Liver (tissue), 9 donors: ENCODE data around the gene GALNTL6. TPM values are rescaled to one million over a fixed set of nuclear protein-coding genes. Genes with fewer than 3 reads are reported as not detected.

ENCODE experiments used
- DNase-seq: peaks from one replicate; pipeline ENCODE4 v3.0.0-alpha.2; 2017; ENCODE audit warnings: low spot score
- H3K27ac ChIP-seq, 2 donors: one replicate each; pipeline ENCODE4 v1.7.0; 2013; ENCODE audit warnings: inconsistent platforms in 2 of 2, low read length in 2 of 2, control low read depth in 1 of 2, low read depth in 1 of 2, mild to moderate bottlenecking in 1 of 2
- H3K27me3 ChIP-seq, 4 donors: one replicate each; pipeline versions ENCODE4 v1.6.1 to v1.7.0; 2013; ENCODE audit warnings: low read length in 3 of 4, inconsistent platforms in 1 of 4, mild to moderate bottlenecking in 1 of 4, moderate library complexity in 1 of 4; ENCODE audit not compliant: control insufficient read depth in 4 of 4, insufficient read depth in 4 of 4
- H3K36me3 ChIP-seq, 4 donors: one replicate each; pipeline versions ENCODE4 v1.6.1 to v1.7.0; 2013; ENCODE audit warnings: low read length in 3 of 4, mild to moderate bottlenecking in 3 of 4, low read depth in 1 of 4, moderate library complexity in 1 of 4; ENCODE audit not compliant: control insufficient read depth in 4 of 4, insufficient read depth in 3 of 4
- H3K4me1 ChIP-seq, 4 donors: one replicate each; pipeline versions ENCODE4 v1.6.1 to v1.7.0; 2013; ENCODE audit warnings: low read length in 3 of 4, mild to moderate bottlenecking in 3 of 4, moderate library complexity in 1 of 4; ENCODE audit not compliant: control insufficient read depth in 4 of 4, insufficient read depth in 4 of 4
- H3K4me3 ChIP-seq, 3 donors: one replicate each; pipeline versions ENCODE4 v1.6.1 to v1.7.0; 2013; ENCODE audit warnings: low read length in 3 of 3, control low read depth in 1 of 3, low read depth in 1 of 3, mild to moderate bottlenecking in 1 of 3
- H3K9ac ChIP-seq, 2 donors: one replicate each; pipeline ENCODE4 v1.7.0; 2013; ENCODE audit warnings: low read length in 2 of 2, mild to moderate bottlenecking in 2 of 2, moderate library complexity in 2 of 2, control low read depth in 1 of 2, low read depth in 1 of 2
- H3K9me3 ChIP-seq, 4 donors: one replicate each; pipeline versions ENCODE4 v1.6.1 to v1.7.0; 2013; ENCODE audit warnings: low read length in 3 of 4; ENCODE audit not compliant: control insufficient read depth in 4 of 4
- EGR1 ChIP-seq, 2 donors: IDR thresholded peaks; 2 replicates each; pipeline ENCODE4 v1.6.1; 2016 to 2018; ENCODE audit warnings: antibody characterized with exemption in 2 of 2, low read depth in 2 of 2
- FOXA1 ChIP-seq: IDR thresholded peaks from 2 replicates; pipeline ENCODE4 v1.6.1; 2016; ENCODE audit warnings: antibody characterized with exemption
- GABPA ChIP-seq, 2 donors: IDR thresholded peaks in 1 of 2; conservative IDR thresholded peaks in 1 of 2; 2 replicates each; pipeline ENCODE4 v1.6.1; 2016; ENCODE audit warnings: antibody characterized with exemption in 2 of 2, mild to moderate bottlenecking in 1 of 2, moderate library complexity in 1 of 2
- HNF4A ChIP-seq, 2 donors: conservative IDR thresholded peaks; 2 replicates each; pipeline ENCODE4 v1.6.1; 2016; ENCODE audit warnings: antibody characterized with exemption in 2 of 2, mild to moderate bottlenecking in 2 of 2
- HNF4G ChIP-seq: IDR thresholded peaks from 2 replicates; pipeline ENCODE4 v1.6.1; 2016; ENCODE audit warnings: antibody characterized with exemption
- JUND ChIP-seq, 2 donors: IDR thresholded peaks; 2 replicates each; pipeline ENCODE4 v1.6.1; 2016; ENCODE audit warnings: antibody characterized with exemption in 2 of 2
- NR2F2 ChIP-seq: IDR thresholded peaks from 2 replicates; pipeline ENCODE4 v1.6.1; 2016; ENCODE audit warnings: antibody characterized with exemption
- RAD21 ChIP-seq, 2 donors: IDR thresholded peaks; 2 replicates each; pipeline ENCODE4 v1.6.1; 2016; ENCODE audit warnings: antibody characterized with exemption in 2 of 2, mild to moderate bottlenecking in 2 of 2
- RXRA ChIP-seq, 2 donors: IDR thresholded peaks; 2 replicates each; pipeline ENCODE4 v1.6.1; 2017 to 2018; ENCODE audit warnings: antibody characterized with exemption in 2 of 2, mild to moderate bottlenecking in 1 of 2
- SP1 ChIP-seq: IDR thresholded peaks from 2 replicates; pipeline ENCODE4 v1.6.1; 2018; ENCODE audit warnings: antibody characterized with exemption, mild to moderate bottlenecking
- TAF1 ChIP-seq: conservative IDR thresholded peaks from 2 replicates; pipeline ENCODE4 v1.6.1; 2016; ENCODE audit warnings: antibody characterized with exemption, mild to moderate bottlenecking
- YY1 ChIP-seq: IDR thresholded peaks from 2 replicates; pipeline ENCODE4 v1.6.1; 2016; ENCODE audit warnings: antibody characterized with exemption, mild to moderate bottlenecking
- WGBS: extraction: QIAGEN DNeasy Blood & Tissue Kit; methylation state at CpG from one replicate; pipeline ENCODE4 v1.1.7; 2013; 5-methylcytosine and 5-hydroxymethylcytosine counted together
- polyA plus RNA-seq, 2 donors: library from polyadenylated mRNA; stranded (reverse) in 1 of 2; unstranded in 1 of 2; fragments of 200-250 nt in 1 of 2; fragments of >200 nt in 1 of 2; fragmentation: Nextera tagmentation in 1 of 2; extraction: Ambion mirVana in 1 of 2; gene quantifications; one replicate each; pipeline versions ENCODE4 v1.2.1 to v1.2.3, GENCODE V29; 2013 to 2015
- total RNA-seq, 2 donors: library from RNA; depleted of rRNA; stranded (reverse); fragments of >200 nt; gene quantifications; one replicate each; pipeline ENCODE4 v1.2.3, GENCODE V29; 2014
- TF ChIP-seq, protein P1 (sequence below): IDR thresholded peaks from 2 replicates; pipeline ENCODE4 v1.6.1; 2016; ENCODE audit warnings: antibody characterized with exemption
- TF ChIP-seq, protein P2 (sequence below): fragments of 150-350 bp; IDR thresholded peaks from 2 replicates; pipeline ENCODE4 v1.5.1; 2017; ENCODE audit warnings: improper control_type of control experiment, low read depth, low read length; ENCODE audit not compliant: missing input control
- TF ChIP-seq, protein P3 (sequence below): IDR thresholded peaks from 2 replicates; pipeline ENCODE4 v1.6.1; 2016; ENCODE audit warnings: antibody characterized with exemption
- TF ChIP-seq, protein P4 (sequence below): IDR thresholded peaks from 2 replicates; pipeline ENCODE4 v1.6.1; 2016; ENCODE audit warnings: antibody characterized with exemption
- TF ChIP-seq, protein P5 (sequence below): IDR thresholded peaks from 2 replicates; pipeline ENCODE4 v1.6.1; 2016; ENCODE audit warnings: antibody characterized with exemption, mild to moderate bottlenecking
- donor health status: healthy.
- donor health status: healthy.
- donor health status: healthy.
- donor health status: healthy.
- donor health status: healthy.

GALNTL6 gene
- total and polyA plus RNA-seq, 4 donors: 0.06 to 0.08 TPM; not detected in 2

DNA sequence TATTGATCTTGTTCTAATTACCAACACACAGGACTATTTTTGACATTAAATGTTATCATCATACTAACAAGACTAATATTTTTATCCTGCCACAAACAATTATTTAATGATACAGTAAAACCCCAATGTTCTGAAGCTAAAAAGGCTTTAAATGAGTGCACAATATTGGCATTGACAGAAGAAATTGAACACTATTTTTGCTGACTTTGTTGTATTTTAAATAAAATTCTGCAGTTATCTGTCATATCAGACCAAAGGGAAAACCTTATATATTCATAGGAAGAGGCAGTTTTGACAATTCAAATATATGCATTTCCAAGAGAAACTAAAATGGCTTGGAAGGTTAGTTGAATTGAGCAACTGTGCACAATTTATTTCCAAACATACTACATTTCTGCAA, 957.6 kb downstream of the GALNTL6 start:
- TF ChIP-seq RXRA (IDR thresholded peaks at IDR 0.05) (no peak), GABPA (IDR thresholded peaks at IDR 0.05 in 1 of 2, conservative IDR thresholded peaks at IDR 0.05 in 1 of 2) (no peak), NR2F2 (no peak), HNF4G (no peak), SP1 (no peak), FOXA1 (no peak), TAF1 (no peak), JUND (IDR thresholded peaks at IDR 0.05) (no peak), RAD21 (IDR thresholded peaks at IDR 0.05) (no peak), EGR1 (IDR thresholded peaks at IDR 0.05; ENCODE audit: low read depth in 2 of 2) (no peak), HNF4A (conservative IDR thresholded peaks at IDR 0.05) (no peak), YY1 (no peak)
- TF ChIP-seq, protein P1, sequence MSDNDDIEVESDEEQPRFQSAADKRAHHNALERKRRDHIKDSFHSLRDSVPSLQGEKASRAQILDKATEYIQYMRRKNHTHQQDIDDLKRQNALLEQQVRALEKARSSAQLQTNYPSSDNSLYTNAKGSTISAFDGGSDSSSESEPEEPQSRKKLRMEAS: no peak
- TF ChIP-seq, protein P2, sequence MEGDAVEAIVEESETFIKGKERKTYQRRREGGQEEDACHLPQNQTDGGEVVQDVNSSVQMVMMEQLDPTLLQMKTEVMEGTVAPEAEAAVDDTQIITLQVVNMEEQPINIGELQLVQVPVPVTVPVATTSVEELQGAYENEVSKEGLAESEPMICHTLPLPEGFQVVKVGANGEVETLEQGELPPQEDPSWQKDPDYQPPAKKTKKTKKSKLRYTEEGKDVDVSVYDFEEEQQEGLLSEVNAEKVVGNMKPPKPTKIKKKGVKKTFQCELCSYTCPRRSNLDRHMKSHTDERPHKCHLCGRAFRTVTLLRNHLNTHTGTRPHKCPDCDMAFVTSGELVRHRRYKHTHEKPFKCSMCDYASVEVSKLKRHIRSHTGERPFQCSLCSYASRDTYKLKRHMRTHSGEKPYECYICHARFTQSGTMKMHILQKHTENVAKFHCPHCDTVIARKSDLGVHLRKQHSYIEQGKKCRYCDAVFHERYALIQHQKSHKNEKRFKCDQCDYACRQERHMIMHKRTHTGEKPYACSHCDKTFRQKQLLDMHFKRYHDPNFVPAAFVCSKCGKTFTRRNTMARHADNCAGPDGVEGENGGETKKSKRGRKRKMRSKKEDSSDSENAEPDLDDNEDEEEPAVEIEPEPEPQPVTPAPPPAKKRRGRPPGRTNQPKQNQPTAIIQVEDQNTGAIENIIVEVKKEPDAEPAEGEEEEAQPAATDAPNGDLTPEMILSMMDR: no peak
- TF ChIP-seq, protein P3, sequence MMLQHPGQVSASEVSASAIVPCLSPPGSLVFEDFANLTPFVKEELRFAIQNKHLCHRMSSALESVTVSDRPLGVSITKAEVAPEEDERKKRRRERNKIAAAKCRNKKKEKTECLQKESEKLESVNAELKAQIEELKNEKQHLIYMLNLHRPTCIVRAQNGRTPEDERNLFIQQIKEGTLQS: no peak
- TF ChIP-seq, protein P4, sequence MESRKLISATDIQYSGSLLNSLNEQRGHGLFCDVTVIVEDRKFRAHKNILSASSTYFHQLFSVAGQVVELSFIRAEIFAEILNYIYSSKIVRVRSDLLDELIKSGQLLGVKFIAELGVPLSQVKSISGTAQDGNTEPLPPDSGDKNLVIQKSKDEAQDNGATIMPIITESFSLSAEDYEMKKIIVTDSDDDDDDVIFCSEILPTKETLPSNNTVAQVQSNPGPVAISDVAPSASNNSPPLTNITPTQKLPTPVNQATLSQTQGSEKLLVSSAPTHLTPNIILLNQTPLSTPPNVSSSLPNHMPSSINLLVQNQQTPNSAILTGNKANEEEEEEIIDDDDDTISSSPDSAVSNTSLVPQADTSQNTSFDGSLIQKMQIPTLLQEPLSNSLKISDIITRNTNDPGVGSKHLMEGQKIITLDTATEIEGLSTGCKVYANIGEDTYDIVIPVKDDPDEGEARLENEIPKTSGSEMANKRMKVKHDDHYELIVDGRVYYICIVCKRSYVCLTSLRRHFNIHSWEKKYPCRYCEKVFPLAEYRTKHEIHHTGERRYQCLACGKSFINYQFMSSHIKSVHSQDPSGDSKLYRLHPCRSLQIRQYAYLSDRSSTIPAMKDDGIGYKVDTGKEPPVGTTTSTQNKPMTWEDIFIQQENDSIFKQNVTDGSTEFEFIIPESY: no peak
- TF ChIP-seq, protein P5, sequence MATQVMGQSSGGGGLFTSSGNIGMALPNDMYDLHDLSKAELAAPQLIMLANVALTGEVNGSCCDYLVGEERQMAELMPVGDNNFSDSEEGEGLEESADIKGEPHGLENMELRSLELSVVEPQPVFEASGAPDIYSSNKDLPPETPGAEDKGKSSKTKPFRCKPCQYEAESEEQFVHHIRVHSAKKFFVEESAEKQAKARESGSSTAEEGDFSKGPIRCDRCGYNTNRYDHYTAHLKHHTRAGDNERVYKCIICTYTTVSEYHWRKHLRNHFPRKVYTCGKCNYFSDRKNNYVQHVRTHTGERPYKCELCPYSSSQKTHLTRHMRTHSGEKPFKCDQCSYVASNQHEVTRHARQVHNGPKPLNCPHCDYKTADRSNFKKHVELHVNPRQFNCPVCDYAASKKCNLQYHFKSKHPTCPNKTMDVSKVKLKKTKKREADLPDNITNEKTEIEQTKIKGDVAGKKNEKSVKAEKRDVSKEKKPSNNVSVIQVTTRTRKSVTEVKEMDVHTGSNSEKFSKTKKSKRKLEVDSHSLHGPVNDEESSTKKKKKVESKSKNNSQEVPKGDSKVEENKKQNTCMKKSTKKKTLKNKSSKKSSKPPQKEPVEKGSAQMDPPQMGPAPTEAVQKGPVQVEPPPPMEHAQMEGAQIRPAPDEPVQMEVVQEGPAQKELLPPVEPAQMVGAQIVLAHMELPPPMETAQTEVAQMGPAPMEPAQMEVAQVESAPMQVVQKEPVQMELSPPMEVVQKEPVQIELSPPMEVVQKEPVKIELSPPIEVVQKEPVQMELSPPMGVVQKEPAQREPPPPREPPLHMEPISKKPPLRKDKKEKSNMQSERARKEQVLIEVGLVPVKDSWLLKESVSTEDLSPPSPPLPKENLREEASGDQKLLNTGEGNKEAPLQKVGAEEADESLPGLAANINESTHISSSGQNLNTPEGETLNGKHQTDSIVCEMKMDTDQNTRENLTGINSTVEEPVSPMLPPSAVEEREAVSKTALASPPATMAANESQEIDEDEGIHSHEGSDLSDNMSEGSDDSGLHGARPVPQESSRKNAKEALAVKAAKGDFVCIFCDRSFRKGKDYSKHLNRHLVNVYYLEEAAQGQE: no peak
- Histone ChIP-seq H3K9ac (no peak overlapping the region), H3K27me3 (no peaks in the 10 kb centered on the region)

DNA sequence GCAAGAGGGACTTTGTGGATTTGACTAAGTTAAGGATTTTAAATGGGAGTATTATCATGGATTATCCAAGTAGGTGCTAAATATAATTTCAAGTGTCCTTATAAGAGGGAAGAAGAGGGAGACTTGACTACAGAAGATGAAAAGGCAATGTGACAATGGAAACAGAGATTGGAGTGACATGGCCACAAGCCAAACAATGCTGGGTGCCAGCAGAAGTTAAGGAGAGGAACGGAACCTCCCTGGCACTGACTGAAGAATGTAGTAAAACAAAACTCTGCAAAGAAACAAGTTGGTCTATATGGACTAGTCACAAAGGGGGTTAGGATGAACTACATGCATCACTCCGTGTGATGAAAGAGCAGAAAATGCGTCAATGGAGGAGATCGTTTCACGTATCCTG, 959.6 kb downstream of the GALNTL6 start:
- no peak for DNase-seq
- no peaks in the 10 kb centered on the region for H3K9me3 ChIP-seq
- no peak overlapping the region for H3K27ac ChIP-seq
- H3K36me3 ChIP-seq: no peaks in the 10 kb centered on the region
- H3K9ac ChIP-seq: no peak overlapping the region
- no peak overlapping the region for H3K4me3 ChIP-seq
- no peaks in the 10 kb centered on the region for H3K4me1 ChIP-seq
- H3K27me3 ChIP-seq: no peaks in the 10 kb centered on the region
- 95% methylated on average over 5 of the region's 5 CpGs for WGBS
- TF ChIP-seq, protein P5: no peak

More for the DNA sequence above, 957.6 kb downstream of the GALNTL6 start:
- no peak for DNase-seq
- H3K4me3 ChIP-seq: no peak overlapping the region
- no peaks in the 10 kb centered on the region for H3K36me3 ChIP-seq
- no peak overlapping the region for H3K27ac ChIP-seq
- H3K4me1 ChIP-seq: no peaks in the 10 kb centered on the region
- no peaks in the 10 kb centered on the region for H3K9me3 ChIP-seq
